Mesothelial cell of epicardium (in vitro differentiated cells): ENCODE data around the gene OSBPL8. TPM values are rescaled to one million over a fixed set of nuclear protein-coding genes. Genes with fewer than 3 reads are reported as not detected.
"Not testable (repeated sequence)": the region's sequence is repeated elsewhere in the genome, so short reads cannot be mapped to it uniquely, and the experiment has no call there.

Source experiments
- DNase-seq, 2 experiments: peaks; one replicate each; pipeline ENCODE4 v3.0.0; 2021; ENCODE audit warnings: low spot score in 2 of 2; ENCODE audit not compliant: unreplicated experiment in 2 of 2
- H3K27ac Mint-ChIP-seq: 2 replicates; pipeline ENCODE4 v1.8.0; 2021; ENCODE audit warnings: mixed read lengths
- H3K27me3 Mint-ChIP-seq: 2 replicates; pipeline ENCODE4 v1.8.0; 2021; ENCODE audit warnings: low read depth, mixed read lengths
- H3K36me3 Mint-ChIP-seq: 2 replicates; pipeline ENCODE4 v1.8.0; 2021; ENCODE audit warnings: mixed read lengths
- H3K4me1 Mint-ChIP-seq: 2 replicates; pipeline ENCODE4 v1.8.0; 2021; ENCODE audit warnings: mixed read lengths
- H3K4me3 Mint-ChIP-seq: 2 replicates; pipeline ENCODE4 v1.8.0; 2021; ENCODE audit warnings: mild to moderate bottlenecking, moderate library complexity, mixed read lengths
- H3K9me3 Mint-ChIP-seq: 2 replicates; pipeline ENCODE4 v1.8.0; 2021; ENCODE audit warnings: mixed read lengths
- total RNA-seq: library from RNA; stranded (reverse); gene quantifications from 3 replicates; pipeline ENCODE4 v1.2.1, GENCODE V29; 2021
- TF ChIP-seq, protein P1 (sequence below): fragments of 200-600 bp; sonication (generic); IDR thresholded peaks from one replicate; pipeline ENCODE4 v1.5.0; 2021; ENCODE audit warnings: antibody characterized with exemption; ENCODE audit not compliant: unreplicated experiment

OSBPL8 gene
- total RNA-seq, 1 donor from 2014 or later, result 51.5 TPM

- Mint-ChIP-seq H3K27me3 (no peaks in the 10 kb centered on the region), H3K9me3 (peaks cover 37% of the 10 kb centered on the region), H3K4me3 (no peak overlapping the region), H3K36me3 (peaks cover 30% of the 10 kb centered on the region), H3K4me1 (no peaks in the 10 kb centered on the region), H3K27ac (no peak overlapping the region)
- DNase-seq, result no peak
- TF ChIP-seq, protein P1, sequence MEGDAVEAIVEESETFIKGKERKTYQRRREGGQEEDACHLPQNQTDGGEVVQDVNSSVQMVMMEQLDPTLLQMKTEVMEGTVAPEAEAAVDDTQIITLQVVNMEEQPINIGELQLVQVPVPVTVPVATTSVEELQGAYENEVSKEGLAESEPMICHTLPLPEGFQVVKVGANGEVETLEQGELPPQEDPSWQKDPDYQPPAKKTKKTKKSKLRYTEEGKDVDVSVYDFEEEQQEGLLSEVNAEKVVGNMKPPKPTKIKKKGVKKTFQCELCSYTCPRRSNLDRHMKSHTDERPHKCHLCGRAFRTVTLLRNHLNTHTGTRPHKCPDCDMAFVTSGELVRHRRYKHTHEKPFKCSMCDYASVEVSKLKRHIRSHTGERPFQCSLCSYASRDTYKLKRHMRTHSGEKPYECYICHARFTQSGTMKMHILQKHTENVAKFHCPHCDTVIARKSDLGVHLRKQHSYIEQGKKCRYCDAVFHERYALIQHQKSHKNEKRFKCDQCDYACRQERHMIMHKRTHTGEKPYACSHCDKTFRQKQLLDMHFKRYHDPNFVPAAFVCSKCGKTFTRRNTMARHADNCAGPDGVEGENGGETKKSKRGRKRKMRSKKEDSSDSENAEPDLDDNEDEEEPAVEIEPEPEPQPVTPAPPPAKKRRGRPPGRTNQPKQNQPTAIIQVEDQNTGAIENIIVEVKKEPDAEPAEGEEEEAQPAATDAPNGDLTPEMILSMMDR, result no peak
Observed at GRCh38 chr12:76523408-76523807, 36.2 kb downstream of the OSBPL8 start.

GRCh38 chr12:76520348-76520747 lies 39.2 kb downstream of the OSBPL8 start:
- peaks cover 30% of the 10 kb centered on the region for H3K36me3 Mint-ChIP-seq
- no peak overlapping the region for H3K27ac Mint-ChIP-seq
- H3K4me1 Mint-ChIP-seq, result no peaks in the 10 kb centered on the region
- TF ChIP-seq, protein P1, result no peak
- peaks cover 34% of the 10 kb centered on the region for H3K9me3 Mint-ChIP-seq
- H3K4me3 Mint-ChIP-seq, result no peak overlapping the region
- DNase-seq, result no peak
- no peaks in the 10 kb centered on the region for H3K27me3 Mint-ChIP-seq

- no peak overlapping the region for H3K27ac Mint-ChIP-seq
- H3K4me3 Mint-ChIP-seq, result no peak overlapping the region
- no peaks in the 10 kb centered on the region for H3K27me3 Mint-ChIP-seq
- H3K36me3 Mint-ChIP-seq, result peaks cover 33% of the 10 kb centered on the region
- H3K9me3 Mint-ChIP-seq, result peaks cover 37% of the 10 kb centered on the region
- TF ChIP-seq, protein P1, result no peak
- no peak for DNase-seq
- no peaks in the 10 kb centered on the region for H3K4me1 Mint-ChIP-seq
Observed at GRCh38 chr12:76519538-76519937, 40.0 kb downstream of the OSBPL8 start.

DNA sequence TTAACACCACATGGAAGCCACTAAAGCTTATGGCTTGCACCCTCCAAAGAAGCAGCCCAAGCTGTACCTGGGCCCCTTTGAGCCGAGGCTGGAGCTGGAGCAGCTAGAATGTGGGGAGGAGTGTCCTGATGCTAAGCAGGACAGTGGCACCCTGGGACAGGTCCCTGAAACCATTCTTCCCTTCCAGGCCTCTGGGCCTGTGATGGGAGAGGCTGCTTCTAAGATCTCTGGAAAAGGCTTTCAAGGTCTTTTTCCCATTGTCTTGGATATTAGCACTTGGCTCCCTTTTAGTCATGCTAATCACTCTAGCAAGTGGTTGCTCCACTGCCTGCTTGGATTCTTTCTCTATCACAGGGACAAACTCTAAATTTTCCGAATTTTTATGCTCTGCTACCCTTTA lies 40.9 kb downstream of the OSBPL8 start:
- Mint-ChIP-seq H3K4me1 (no peaks in the 10 kb centered on the region), H3K27me3 (no peaks in the 10 kb centered on the region), H3K9me3 (peaks cover 42% of the 10 kb centered on the region), H3K36me3 (peaks cover 37% of the 10 kb centered on the region), H3K4me3 (no peak overlapping the region), H3K27ac (no peak overlapping the region)
- no peak for DNase-seq
- TF ChIP-seq, protein P1, result no peak

DNA sequence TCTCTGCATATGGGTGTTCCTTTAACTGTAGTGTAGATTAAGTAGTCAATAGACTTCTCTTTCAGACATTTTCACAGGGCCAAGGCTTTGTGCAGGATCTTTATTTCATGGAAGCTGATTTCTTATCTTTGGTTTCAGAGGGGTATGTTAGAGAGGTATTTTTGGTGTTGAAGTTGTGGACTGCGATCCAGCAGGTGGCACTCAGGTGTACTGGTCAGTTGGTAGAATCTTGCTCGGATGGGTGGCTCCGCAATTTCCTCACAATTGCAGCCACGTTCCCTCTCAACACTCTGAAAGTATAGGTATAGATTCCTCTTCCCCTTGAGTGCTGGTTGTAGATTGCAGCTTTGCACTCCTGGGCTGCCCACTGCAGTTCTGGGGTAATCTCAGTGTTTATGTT lies 44.3 kb downstream of the OSBPL8 start:
- Mint-ChIP-seq H3K36me3 (peaks cover 31% of the 10 kb centered on the region), H3K9me3 (peaks cover 46% of the 10 kb centered on the region), H3K4me3 (no peak overlapping the region), H3K27ac (no peak overlapping the region), H3K27me3 (no peaks in the 10 kb centered on the region), H3K4me1 (no peaks in the 10 kb centered on the region)
- DNase-seq, result no peak
- TF ChIP-seq, protein P1, result no peak

DNA sequence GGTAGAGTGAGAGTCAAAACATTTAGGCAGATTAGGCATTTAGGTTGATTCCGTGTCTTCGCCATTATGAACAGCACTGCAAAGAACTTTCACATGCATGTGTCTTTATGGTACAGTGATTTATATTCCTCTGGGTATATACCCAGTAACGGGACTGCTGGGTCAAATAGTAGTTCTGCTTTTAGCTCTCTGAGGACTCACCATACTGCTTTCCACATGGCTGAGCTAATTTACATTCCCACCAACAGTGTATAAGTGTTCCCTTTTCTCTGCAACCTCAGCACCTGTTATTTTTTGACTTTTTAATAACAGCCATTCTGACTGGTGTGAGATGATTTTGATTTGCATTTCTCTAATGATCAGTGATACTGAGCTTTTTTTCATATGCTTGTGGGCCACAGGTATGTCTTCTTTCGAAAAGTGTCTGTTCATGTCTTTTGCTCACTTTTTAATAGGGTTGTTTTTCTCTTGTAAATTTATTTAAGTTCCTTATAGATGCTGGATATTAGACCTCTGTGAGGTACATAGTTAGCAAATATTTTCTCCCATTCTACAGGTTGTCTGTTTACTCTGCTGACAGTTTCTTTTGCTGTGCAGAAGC lies 48.4 kb downstream of the OSBPL8 start:
- Mint-ChIP-seq H3K9me3 (peaks cover 34% of the 10 kb centered on the region), H3K36me3 (peaks cover 25% of the 10 kb centered on the region)
- not testable (repeated sequence) for H3K4me1 Mint-ChIP-seq, DNase-seq, H3K27me3 Mint-ChIP-seq, H3K4me3 Mint-ChIP-seq, H3K27ac Mint-ChIP-seq
